Choroid plexus epithelial cell (primary cell): ENCODE results near the gene CC2D1A.

Experiments
- DNase-seq: peaks from one replicate; pipeline ENCODE4 v3.0.0-alpha.2; 2010; ENCODE audit warnings: low read depth
- H3K4me3 ChIP-seq: 2 replicates; pipeline ENCODE4 v1.5.1; 2011; ENCODE audit warnings: low read depth, mild to moderate bottlenecking, control low read depth, low read length, moderate library complexity
- TF ChIP-seq, protein P1 (sequence below): conservative IDR thresholded peaks from 2 replicates; pipeline ENCODE4 v1.5.1; 2011; ENCODE audit warnings: low read depth, mild to moderate bottlenecking, control low read depth, inconsistent platforms, low read length, moderate library complexity

CC2D1A gene

DNA sequence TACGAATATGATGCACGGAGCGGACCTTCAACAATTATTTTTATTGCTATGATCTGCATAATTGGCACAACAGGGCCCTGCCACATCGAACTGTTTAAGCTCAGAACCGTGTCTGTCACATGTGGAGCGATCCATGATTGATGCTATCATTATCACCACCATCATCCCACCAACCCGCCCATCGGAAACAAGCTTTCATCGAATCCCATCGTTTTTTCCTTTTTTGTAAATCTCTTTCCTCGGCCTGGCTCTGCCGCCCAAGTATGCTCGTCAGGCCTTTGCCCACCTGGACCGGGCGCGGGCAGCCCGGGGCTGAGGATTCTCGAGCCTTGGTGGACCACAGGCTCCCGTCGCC lies 45.8 kb downstream of the CC2D1A start:
- no peak for DNase-seq
- TF ChIP-seq, protein P1, sequence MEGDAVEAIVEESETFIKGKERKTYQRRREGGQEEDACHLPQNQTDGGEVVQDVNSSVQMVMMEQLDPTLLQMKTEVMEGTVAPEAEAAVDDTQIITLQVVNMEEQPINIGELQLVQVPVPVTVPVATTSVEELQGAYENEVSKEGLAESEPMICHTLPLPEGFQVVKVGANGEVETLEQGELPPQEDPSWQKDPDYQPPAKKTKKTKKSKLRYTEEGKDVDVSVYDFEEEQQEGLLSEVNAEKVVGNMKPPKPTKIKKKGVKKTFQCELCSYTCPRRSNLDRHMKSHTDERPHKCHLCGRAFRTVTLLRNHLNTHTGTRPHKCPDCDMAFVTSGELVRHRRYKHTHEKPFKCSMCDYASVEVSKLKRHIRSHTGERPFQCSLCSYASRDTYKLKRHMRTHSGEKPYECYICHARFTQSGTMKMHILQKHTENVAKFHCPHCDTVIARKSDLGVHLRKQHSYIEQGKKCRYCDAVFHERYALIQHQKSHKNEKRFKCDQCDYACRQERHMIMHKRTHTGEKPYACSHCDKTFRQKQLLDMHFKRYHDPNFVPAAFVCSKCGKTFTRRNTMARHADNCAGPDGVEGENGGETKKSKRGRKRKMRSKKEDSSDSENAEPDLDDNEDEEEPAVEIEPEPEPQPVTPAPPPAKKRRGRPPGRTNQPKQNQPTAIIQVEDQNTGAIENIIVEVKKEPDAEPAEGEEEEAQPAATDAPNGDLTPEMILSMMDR: no peak
- H3K4me3 ChIP-seq: peak overlapping the region; percentile 55

DNA sequence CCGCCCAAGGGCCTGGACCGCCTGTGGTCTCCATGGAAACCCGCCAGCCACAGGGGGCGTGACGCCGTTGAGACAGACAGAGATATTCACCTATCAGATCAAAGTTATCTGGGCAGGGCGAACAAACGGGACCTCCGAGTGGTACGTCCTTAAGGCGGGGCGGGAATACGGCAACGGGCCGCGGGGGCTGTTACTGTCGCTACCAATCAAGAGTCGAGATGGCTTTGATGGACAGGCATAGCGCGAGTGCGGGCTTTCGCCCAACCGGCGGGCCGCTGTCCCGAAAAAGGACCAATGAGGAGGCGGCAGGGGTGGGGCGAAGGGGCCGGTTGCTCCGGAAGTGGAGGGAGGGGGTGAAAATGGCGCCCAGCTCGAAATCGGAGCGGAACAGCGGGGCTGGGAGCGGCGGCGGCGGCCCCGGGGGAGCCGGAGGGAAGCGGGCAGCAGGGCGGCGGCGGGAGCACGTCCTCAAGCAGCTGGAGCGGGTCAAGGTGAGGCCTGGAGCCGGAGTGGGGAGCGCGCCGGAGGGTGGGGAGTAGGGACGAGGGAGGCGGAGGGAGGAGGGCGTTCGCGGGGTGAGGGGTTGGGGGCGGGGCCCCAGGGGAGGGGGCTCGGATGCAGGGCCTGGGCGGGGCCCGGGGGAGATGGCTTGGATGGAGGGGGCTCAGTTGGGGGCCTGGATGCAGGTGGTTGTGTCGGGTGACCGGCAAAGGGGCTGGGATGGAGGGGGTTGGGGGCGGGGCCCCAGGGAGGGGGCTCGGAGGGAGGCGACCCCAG lies 46.3 kb downstream of the CC2D1A start, which contains the start of gene DCAF15:
TSS of gene DCAF15 (plus strand) at position 356 of the 777 bp plus-strand sequence. CDS start at position 360, 4 bp downstream.
- TF ChIP-seq, protein P1: no peak
- peak within 1 kb of the TSS; percentile 78 for H3K4me3 ChIP-seq
- peak; percentile 100 for DNase-seq

DNA sequence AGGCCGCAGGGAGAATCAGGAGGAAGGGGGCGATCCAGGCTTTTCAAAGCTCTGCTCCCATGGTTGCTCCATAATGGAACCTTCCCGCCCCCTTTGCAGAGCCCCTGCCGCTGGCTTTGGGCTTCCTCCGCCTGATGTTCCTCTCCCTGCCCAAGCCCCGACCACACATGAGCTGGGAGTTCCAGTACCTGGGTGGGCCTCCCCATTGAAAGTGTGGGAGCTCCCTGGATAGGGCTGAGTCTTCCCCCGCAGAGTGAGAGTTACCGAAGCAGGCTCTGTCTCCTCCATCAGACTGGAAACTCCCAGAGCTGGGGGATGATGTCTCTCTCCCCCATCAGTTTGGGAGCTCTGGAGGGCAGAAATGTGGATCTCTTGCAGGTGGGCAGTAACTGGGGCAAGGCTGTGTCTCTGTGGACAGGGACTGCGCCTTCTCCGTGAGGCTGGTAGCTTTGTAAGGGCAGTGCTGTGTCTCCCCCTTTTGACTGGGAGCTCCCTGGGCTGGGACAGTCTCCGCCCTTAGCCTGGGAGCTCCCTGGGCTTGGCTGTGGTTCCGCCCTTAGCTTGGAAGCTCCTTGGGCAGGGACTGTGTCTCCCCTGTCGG lies 47.0 kb downstream of the CC2D1A start:
- DNase-seq: peak; percentile 45
- peak overlapping the region; percentile 78 for H3K4me3 ChIP-seq
- TF ChIP-seq, protein P1: peak; percentile 21

DNA sequence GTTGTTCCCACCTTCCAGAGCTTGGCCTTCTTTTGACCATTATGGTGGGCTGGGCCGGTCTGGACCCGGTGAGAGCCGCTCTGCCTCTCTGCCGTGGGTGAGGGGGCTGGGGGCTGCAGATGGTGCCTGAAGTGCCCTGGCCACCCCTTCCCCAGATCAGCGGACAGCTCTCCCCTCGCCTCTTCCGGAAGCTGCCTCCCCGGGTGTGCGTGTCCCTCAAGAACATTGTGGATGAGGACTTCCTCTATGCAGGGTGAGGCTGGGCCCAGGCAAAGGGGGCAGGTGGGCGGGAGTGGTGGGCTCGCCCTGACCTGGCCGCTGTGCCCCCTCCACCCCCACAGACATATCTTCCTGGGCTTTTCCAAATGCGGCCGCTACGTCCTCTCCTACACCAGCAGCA lies 48.2 kb downstream of the CC2D1A start:
- TF ChIP-seq, protein P1: no peak
- H3K4me3 ChIP-seq: no peak overlapping the region
- DNase-seq: no peak

DNA sequence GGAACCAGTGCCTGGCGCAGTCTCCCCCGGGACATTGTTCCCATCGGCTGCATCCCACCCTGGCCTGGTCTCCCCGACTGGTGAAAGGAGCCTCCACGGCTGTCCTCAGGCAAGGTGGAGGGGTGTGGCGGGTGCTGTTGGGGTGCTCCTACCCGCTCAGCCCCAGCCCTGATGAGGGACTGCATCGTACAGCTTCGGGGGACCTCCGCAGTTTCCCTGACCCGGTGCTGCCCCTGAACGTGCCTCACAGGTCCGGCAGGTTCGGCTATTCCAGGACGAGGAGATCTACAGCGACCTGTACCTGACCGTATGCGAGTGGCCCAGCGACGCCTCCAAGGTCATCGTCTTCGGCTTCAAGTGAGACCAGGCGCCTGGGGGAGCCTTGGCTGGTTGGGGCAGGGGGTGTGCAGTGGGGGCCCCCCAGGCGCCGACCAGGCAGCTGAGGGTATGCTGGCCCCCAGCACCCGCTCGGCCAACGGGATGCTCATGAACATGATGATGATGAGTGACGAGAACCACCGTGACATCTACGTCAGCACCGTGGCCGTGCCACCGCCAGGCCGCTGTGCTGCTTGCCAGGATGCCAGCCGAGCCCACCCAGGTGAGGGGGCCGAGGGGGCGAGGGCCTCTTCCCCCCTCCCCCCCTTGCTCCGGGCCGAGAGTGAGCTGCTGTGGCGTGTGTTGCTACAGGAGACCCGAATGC lies 49.8 kb downstream of the CC2D1A start:
- no peak overlapping the region for H3K4me3 ChIP-seq
- TF ChIP-seq, protein P1: no peak
- DNase-seq: no peak

DNA sequence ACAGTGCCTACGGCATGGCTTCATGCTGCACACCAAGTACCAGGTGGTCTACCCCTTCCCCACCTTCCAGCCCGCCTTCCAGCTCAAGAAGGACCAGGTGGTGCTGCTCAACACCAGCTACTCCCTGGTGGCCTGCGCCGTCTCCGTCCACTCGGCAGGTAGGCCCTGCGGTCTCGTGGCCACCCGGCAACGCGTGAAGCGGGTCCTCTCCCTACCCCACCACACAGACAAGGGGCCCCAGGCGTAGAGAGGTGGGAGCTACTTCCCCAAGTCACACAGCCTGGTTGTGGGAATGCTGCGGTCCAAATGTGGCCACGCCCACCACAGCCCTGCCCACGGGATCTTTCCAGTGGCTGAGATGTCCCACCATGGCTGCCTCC lies 50.4 kb downstream of the CC2D1A start:
- no peak overlapping the region for H3K4me3 ChIP-seq
- DNase-seq: no peak

More for the DNA sequence above, 50.4 kb downstream of the CC2D1A start:
- TF ChIP-seq, protein P1: no peak
